ENCODE data around the gene FSD1. TPM values are rescaled to one million over a fixed set of nuclear protein-coding genes. Genes with fewer than 3 reads are reported as not detected.

FSD1 gene
- total RNA-seq, 3 donors from 2014 or later (not counting 1 experiment from before 2014, with no cell fraction given) = 15.5 to 18.2 (median 16.4) TPM

DNA sequence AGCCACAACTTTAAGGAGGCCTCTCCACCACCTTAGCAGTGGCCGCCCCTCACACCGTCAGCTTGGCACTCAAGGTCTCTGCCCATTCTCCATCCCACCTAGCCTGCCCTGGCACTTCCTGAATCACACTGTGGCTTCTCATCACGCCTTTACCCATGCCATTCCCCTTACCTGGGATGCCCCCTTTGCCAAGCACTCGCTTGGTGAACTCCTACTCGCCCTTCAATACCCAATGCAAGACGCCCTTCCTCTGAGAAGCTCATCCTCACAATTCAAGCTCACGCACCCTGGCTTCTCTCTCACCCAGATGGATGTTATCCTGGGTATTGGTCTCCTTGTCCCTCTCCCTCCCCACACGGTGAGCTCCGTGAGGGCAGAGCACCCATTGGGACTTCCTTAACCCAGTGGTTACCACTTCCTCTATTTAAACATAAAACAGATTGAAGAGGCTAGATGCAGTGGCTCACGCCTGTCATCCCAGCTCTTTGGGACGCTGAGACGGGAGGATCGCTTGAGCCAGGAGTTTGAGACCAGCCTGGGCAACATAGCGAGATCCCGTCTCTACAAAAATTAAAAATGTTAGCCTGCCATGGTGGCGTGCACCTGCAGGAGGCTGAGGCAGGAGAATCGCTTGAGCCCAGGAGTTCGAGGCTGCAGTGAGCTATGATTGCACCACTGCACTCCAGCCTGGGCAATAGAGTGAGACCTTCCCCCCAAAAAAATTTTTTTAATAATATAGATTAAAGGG, 38.0 kb upstream of the FSD1 start:
- TF ChIP-seq, protein P1, sequence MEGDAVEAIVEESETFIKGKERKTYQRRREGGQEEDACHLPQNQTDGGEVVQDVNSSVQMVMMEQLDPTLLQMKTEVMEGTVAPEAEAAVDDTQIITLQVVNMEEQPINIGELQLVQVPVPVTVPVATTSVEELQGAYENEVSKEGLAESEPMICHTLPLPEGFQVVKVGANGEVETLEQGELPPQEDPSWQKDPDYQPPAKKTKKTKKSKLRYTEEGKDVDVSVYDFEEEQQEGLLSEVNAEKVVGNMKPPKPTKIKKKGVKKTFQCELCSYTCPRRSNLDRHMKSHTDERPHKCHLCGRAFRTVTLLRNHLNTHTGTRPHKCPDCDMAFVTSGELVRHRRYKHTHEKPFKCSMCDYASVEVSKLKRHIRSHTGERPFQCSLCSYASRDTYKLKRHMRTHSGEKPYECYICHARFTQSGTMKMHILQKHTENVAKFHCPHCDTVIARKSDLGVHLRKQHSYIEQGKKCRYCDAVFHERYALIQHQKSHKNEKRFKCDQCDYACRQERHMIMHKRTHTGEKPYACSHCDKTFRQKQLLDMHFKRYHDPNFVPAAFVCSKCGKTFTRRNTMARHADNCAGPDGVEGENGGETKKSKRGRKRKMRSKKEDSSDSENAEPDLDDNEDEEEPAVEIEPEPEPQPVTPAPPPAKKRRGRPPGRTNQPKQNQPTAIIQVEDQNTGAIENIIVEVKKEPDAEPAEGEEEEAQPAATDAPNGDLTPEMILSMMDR (IDR thresholded peaks at IDR 0.05) = no peak
- peaks cover 49% of the 10 kb centered on the region for H3K4me1 ChIP-seq (ENCODE audit: control insufficient read depth, insufficient read depth, low read length)
- Mint-ChIP-seq H3K36me3 (no peaks in the 10 kb centered on the region), H3K27me3 (ENCODE audit: low read depth in 2 of 2) (no peaks in the 10 kb centered on the region), H3K4me3 (peak overlapping the region; percentile 78), H3K27ac (peak overlapping the region; percentile 88 to 91), H3K4me1 (peaks cover 32 to 48% of the 10 kb centered on the region in 2 donors), H3K9me3 (no peaks in the 10 kb centered on the region)
- no peak overlapping the region for H3K27ac ChIP-seq (ENCODE audit: low read length)
- no peaks in the 10 kb centered on the region for H3K27me3 ChIP-seq (ENCODE audit: control insufficient read depth, insufficient read depth, low read length)
- no peak for ATAC-seq
- intact Hi-C loops (cut with micrococcal nuclease) = loop anchor here (5.0 to 10.0 kb wide), 3 partner anchors 36 to 258 kb away; partner anchors contain the start of genes CHAF1A, FSD1, SH3GL1 and TMIGD2
- no peaks in the 10 kb centered on the region for H3K9me3 ChIP-seq (ENCODE audit: control insufficient read depth, insufficient read depth, low read length)
- no peak overlapping the region for H3K4me3 ChIP-seq (ENCODE audit: low read length)
- peaks cover 48% of the 10 kb centered on the region for H3K36me3 ChIP-seq (ENCODE audit: control insufficient read depth, insufficient read depth, low read length)
- no peak for DNase-seq
- 69% methylated on average over 15 of the region's 18 CpGs for WGBS (ENCODE audit: insufficient coverage)

DNA sequence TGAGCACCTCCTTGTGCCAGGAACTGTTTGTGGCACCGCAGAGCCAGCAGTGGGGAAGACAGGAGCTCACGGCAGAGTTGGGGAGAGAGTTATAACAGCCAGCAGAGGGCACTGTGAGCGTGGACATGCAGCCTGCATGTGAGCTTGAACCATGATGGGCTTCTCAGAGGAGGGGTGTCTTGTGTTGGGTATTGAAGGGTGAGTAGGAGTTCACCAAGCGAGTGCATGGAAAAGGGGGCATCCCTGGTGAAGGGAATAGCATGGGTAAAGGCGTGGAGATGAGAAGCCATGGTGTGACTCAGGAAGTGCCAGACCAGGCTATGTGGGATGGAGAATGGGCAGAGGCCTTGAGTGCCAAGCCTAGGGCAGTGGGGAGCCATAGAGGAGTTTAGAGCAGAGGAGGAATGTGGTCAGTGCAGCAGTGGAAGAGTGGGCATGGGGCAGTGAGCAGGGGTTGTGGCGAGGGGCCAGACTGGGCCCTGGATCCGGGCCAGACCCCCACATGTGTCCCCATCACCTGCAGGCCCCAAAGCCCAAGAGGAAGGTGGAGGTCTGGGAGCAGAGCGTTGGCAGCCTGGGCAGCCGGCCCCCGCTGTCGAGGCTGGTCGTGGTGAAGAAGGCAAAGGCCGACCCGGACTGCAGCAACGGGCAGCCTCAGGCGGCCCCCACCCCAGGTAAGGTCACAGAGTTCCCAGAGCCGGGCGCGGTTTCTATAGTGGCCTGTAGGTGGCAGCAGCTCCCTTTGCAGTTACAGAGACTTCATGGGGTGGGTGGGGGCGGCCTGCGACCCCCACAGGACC, 37.1 kb upstream of the FSD1 start:
- peak overlapping the region; percentile 26 for H3K4me3 Mint-ChIP-seq
- WGBS (ENCODE audit: insufficient coverage) = 63% methylated on average over 20 of the region's 21 CpGs
- Histone ChIP-seq H3K9me3 (ENCODE audit: control insufficient read depth, insufficient read depth, low read length) (no peaks in the 10 kb centered on the region), H3K27ac (ENCODE audit: low read length) (no peak overlapping the region), H3K4me3 (ENCODE audit: low read length) (no peak overlapping the region), H3K4me1 (ENCODE audit: control insufficient read depth, insufficient read depth, low read length) (peaks cover 49% of the 10 kb centered on the region), H3K27me3 (ENCODE audit: control insufficient read depth, insufficient read depth, low read length) (no peaks in the 10 kb centered on the region), H3K36me3 (ENCODE audit: control insufficient read depth, insufficient read depth, low read length) (peaks cover 47% of the 10 kb centered on the region)
- H3K36me3 Mint-ChIP-seq = no peaks in the 10 kb centered on the region
- ATAC-seq = peak; percentile 22 to 58 (median 43)
- TF ChIP-seq, protein P1 (IDR thresholded peaks at IDR 0.05) = peak; percentile 79
- intact Hi-C loops (cut with micrococcal nuclease) = loop anchor here (1.0 to 10.0 kb wide), 4 partner anchors 35 to 258 kb away; partner anchors contain the start of genes CHAF1A, FSD1, SH3GL1 and TMIGD2
- no peaks in the 10 kb centered on the region for H3K9me3 Mint-ChIP-seq
- peaks cover 32 to 48% of the 10 kb centered on the region in 2 donors for H3K4me1 Mint-ChIP-seq
- peak overlapping the region in 1 of 2 donors; percentile 88 for H3K27ac Mint-ChIP-seq
- no peaks in the 10 kb centered on the region for H3K27me3 Mint-ChIP-seq (ENCODE audit: low read depth in 2 of 2)
- DNase-seq = peak; percentile 46 to 72

DNA sequence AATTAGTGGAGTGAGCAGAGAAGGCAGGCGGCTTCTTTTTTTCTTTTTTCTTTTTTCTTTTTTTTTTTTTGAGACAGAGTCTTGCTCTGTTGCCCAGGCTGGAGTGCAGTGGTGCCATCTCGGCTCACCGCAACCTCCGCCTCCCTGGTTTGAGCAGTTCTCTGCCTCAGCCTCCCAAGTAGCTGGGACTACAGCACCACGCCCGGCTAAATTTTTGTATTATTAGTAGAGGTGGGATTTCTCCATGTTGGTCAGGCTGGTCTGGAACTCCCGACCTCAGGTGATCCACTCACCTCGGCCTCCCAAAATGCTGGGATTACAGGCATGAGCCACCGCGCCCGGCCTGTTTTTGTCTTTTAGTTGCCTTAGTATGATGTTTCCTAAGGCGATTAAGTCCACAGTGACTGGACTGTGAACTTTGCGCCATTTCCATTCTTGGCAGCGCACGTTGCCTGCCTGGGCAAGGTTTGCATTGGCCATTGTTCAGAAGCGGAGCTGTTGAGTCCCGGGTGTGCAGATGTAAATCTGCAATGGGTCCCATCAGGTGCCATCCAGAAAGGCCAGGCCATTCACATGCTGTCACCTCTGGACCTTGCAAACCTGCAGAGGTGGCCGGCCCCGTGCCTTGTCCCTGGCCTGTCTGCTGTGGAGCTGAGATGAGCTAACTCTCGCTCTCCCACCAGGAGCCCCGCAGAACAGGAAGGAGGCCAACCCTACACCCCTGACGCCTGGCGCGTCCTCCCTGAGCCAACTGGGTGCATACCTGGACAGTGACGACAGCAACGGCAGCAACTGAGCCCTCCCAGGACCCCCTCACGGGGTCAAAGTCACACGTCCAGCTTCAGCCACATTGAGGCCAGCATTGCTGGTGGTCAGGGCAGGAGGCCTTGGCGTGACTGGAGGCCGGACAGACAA, 36.2 kb upstream of the FSD1 start:
- Histone ChIP-seq H3K27ac (ENCODE audit: low read length) (no peak overlapping the region), H3K4me3 (ENCODE audit: low read length) (no peak overlapping the region), H3K27me3 (ENCODE audit: control insufficient read depth, insufficient read depth, low read length) (no peaks in the 10 kb centered on the region), H3K9me3 (ENCODE audit: control insufficient read depth, insufficient read depth, low read length) (no peaks in the 10 kb centered on the region), H3K4me1 (ENCODE audit: control insufficient read depth, insufficient read depth, low read length) (peaks cover 45% of the 10 kb centered on the region), H3K36me3 (ENCODE audit: control insufficient read depth, insufficient read depth, low read length) (peaks cover 39% of the 10 kb centered on the region)
- TF ChIP-seq, protein P1 (IDR thresholded peaks at IDR 0.05) = peak; percentile 29
- peaks cover 32 to 47% of the 10 kb centered on the region in 2 donors for H3K4me1 Mint-ChIP-seq
- no peaks in the 10 kb centered on the region for H3K27me3 Mint-ChIP-seq (ENCODE audit: low read depth in 2 of 2)
- WGBS (ENCODE audit: insufficient coverage) = 86% methylated on average over 30 of the region's 30 CpGs
- intact Hi-C loops (cut with micrococcal nuclease) = loop anchor here (1.0 to 10.0 kb wide), 4 partner anchors 34 to 257 kb away; partner anchors contain the start of genes CHAF1A, FSD1, SH3GL1 and TMIGD2
- ATAC-seq = no peak
- H3K27ac Mint-ChIP-seq = no peak overlapping the region
- H3K9me3 Mint-ChIP-seq = no peaks in the 10 kb centered on the region
- no peaks in the 10 kb centered on the region for H3K36me3 Mint-ChIP-seq
- no peak overlapping the region for H3K4me3 Mint-ChIP-seq
- no peak for DNase-seq

Measured in natural killer cell (primary cell).